Adrenal gland (tissue), 12 donors: Measurements from ENCODE around the gene IPO13. TPM values are rescaled to one million over a fixed set of nuclear protein-coding genes. Genes with fewer than 3 reads are reported as not detected.

Experiments used
- DNase-seq, 7 donors: peaks; one replicate each; pipeline ENCODE4 v3.0.0-alpha.2; 2019 to 2020
- H3K27ac ChIP-seq, 5 donors: fragments of 200-600 bp; sonication (generic) in 4 of 5; 1 replicate in 3 of 5; 2 replicates in 2 of 5; pipeline versions ENCODE4 v1.5.1 to v1.8.0; 2016 to 2020; ENCODE audit warnings: mild to moderate bottlenecking in 1 of 5
- H3K27me3 ChIP-seq: fragments of 200-600 bp; 2 replicates; pipeline ENCODE4 v1.8.0; 2021
- H3K36me3 ChIP-seq, 2 donors: fragments of 200-600 bp; replicated peaks in 1 of 2; 1 replicate in 1 of 2; 2 replicates in 1 of 2; pipeline versions ENCODE4 v1.5.1 to v1.8.0; 2018 to 2022
- H3K4me1 ChIP-seq, 2 donors: fragments of 200-600 bp; replicated peaks in 1 of 2; 1 replicate in 1 of 2; 2 replicates in 1 of 2; pipeline versions ENCODE4 v1.5.1 to v1.8.0; 2018 to 2021
- H3K4me3 ChIP-seq, 4 donors: fragments of 200-600 bp; sonication (generic) in 3 of 4; one replicate each; pipeline ENCODE4 v1.5.1; 2016 to 2018
- H3K9me3 ChIP-seq, 3 donors: fragments of 200-600 bp; sonication (generic) in 1 of 3; replicated peaks in 1 of 3; 1 replicate in 2 of 3; 2 replicates in 1 of 3; pipeline versions ENCODE4 v1.5.1 to v1.8.0; 2016 to 2021
- CTCF ChIP-seq, 6 experiments: fragments of 450-650 bp in 4 of 6; fragments of 200-600 bp in 2 of 6; sonication (generic) in 1 of 6; IDR thresholded peaks; 1 replicate in 5 of 6; 2 replicates in 1 of 6; pipeline versions ENCODE4 v1.5.1 to v1.8.0; 2016 to 2021; ENCODE audit warnings: antibody characterized with exemption in 6 of 6, mild to moderate bottlenecking in 2 of 6, moderate library complexity in 1 of 6
- POLR2A ChIP-seq, 2 donors: fragments of 450-650 bp; IDR thresholded peaks; one replicate each; pipeline ENCODE4 v1.6.1; 2017; ENCODE audit warnings: antibody characterized with exemption in 2 of 2, mild to moderate bottlenecking in 2 of 2, moderate library complexity in 1 of 2
- WGBS, 4 donors: extraction: QIAGEN DNeasy Blood & Tissue Kit in 2 of 4; methylation state at CpG; one replicate each; pipeline versions ENCODE4 v1.1.5 to v1.1.7; 2013 to 2017; 5-methylcytosine and 5-hydroxymethylcytosine counted together
- intact Hi-C, 2 donors: fragments of 100-400 bp; cut with DNase I; formaldehyde crosslinking; loops; one replicate each; pipeline versions ENCODE4 v1.14.1 to v1.15.0; 2022 to 2023
- polyA plus RNA-seq, 3 donors: library from polyadenylated mRNA; stranded (reverse); fragments of 200-250 nt in 2 of 3; fragments of 350-450 nt in 1 of 3; fragmentation: Illumina TruSeq in 1 of 3; extraction: RNeasy Lipid Tissue Mini Kit (QIAGEN cat#74804) in 1 of 3; gene quantifications; one replicate each; pipeline ENCODE4 v1.2.3, GENCODE V29; 2013 to 2014
- total RNA-seq, 9 donors: library from RNA; depleted of rRNA in 4 of 9; stranded (reverse); fragments of >200 nt in 4 of 9; fragments of 120-200 nt in 1 of 9; fragmentation: NEBNext Ultra II Directional in 1 of 9; extraction: Animal tissue kit (Norgen Biotek cat#: 25700) in 1 of 9; gene quantifications; one replicate each; pipeline versions ENCODE4 v1.1.0 to v1.2.4, GENCODE V29; 2013 to 2023
- donor health status: healthy with polysubstance abuse.
- donor health status: Bipolar disorder and iron deficiency.
- donor health status: DM: yes; HTN: yes; CAD: no.
- donor health status: DM: no; HTN: no; CAD: no.
- donor health status: DM: no; HTN: no; CAD: no.
- donor health status: DM: yes; HTN: yes; CAD: no.

Gene IPO13
- total and polyA plus RNA-seq, 12 donors, result 32.2 to 78.1 (median 37.8) TPM

GRCh38 chr1:43924516-43924915 is 22.2 kb upstream of the IPO13 start:
- intact Hi-C loops, result no loop called here
- Histone ChIP-seq H3K4me3 (no peak overlapping the region), H3K36me3 (no peaks in the 10 kb centered on the region), H3K4me1 (no peaks in the 10 kb centered on the region), H3K27ac (no peak overlapping the region), H3K27me3 (no peaks in the 10 kb centered on the region), H3K9me3 (no peaks in the 10 kb centered on the region)
- WGBS, 4 donors, result 83 to 95% (median 89%) methylated on average over 4 of the region's 4 CpGs
- no peak for TF ChIP-seq POLR2A (IDR thresholded peaks at IDR 0.05)
- TF ChIP-seq CTCF (IDR thresholded peaks at IDR 0.05), result no peak
- DNase-seq, result no peak

- H3K36me3 ChIP-seq, result no peaks in the 10 kb centered on the region
- 94 to 99% (median 97%) methylated on average over 9 of the region's 9 CpGs for WGBS, 4 donors
- no peak for DNase-seq
- H3K27me3 ChIP-seq, result no peaks in the 10 kb centered on the region
- no peaks in the 10 kb centered on the region for H3K4me1 ChIP-seq
- H3K4me3 ChIP-seq, result no peak overlapping the region
- TF ChIP-seq POLR2A (IDR thresholded peaks at IDR 0.05) (no peak), CTCF (IDR thresholded peaks at IDR 0.05) (no peak)
- no peak overlapping the region for H3K27ac ChIP-seq
- no peaks in the 10 kb centered on the region for H3K9me3 ChIP-seq
- intact Hi-C loops, result no loop called here
These were observed 20.9 kb upstream of the IPO13 start for GRCh38 chr1:43925846-43926245.

GRCh38 chr1:43930168-43930948 is 16.4 kb upstream of the IPO13 start:
- WGBS, 4 donors, result 93 to 96% (median 95%) methylated on average over 7 to 10 of the region's 10 CpGs
- H3K9me3 ChIP-seq, result no peaks in the 10 kb centered on the region
- peaks cover 4 to 11% of the 10 kb centered on the region in 2 donors for H3K4me1 ChIP-seq
- no peaks in the 10 kb centered on the region for H3K27me3 ChIP-seq
- no peak overlapping the region for H3K27ac ChIP-seq
- H3K36me3 ChIP-seq, result no peaks in the 10 kb centered on the region
- DNase-seq, result no peak
- no peak overlapping the region for H3K4me3 ChIP-seq
- intact Hi-C loops, result loop anchor here (5.0 to 10.0 kb wide), 2 partner anchors 396 to 403 kb away; partner anchors contain the start of gene PTPRF (in 1 of the 2)
- peak; percentile 6 to 31 (median 19) for TF ChIP-seq CTCF (IDR thresholded peaks at IDR 0.05)
- no peak for TF ChIP-seq POLR2A (IDR thresholded peaks at IDR 0.05)

- no peaks in the 10 kb centered on the region for H3K9me3 ChIP-seq
- 65 to 88% (median 74%) methylated on average over 4 of the region's 4 CpGs for WGBS, 4 donors
- intact Hi-C loops, result loop anchor here (5.0 to 10.0 kb wide), 2 partner anchors 396 to 404 kb away; partner anchors contain the start of gene PTPRF (in 1 of the 2)
- no peak overlapping the region for H3K4me3 ChIP-seq
- no peaks in the 10 kb centered on the region for H3K36me3 ChIP-seq
- no peak for DNase-seq
- TF ChIP-seq POLR2A (IDR thresholded peaks at IDR 0.05) (no peak), CTCF (IDR thresholded peaks at IDR 0.05) (no peak)
- H3K27me3 ChIP-seq, result no peaks in the 10 kb centered on the region
- no peak overlapping the region for H3K27ac ChIP-seq
- peaks cover 4 to 13% of the 10 kb centered on the region in 2 donors for H3K4me1 ChIP-seq
These were observed 15.8 kb upstream of the IPO13 start for GRCh38 chr1:43930949-43931275.
